Right atrium auricular region (tissue), 2 donors: ENCODE measurements around the gene TMEM163. TPM values are rescaled to one million over a fixed set of nuclear protein-coding genes. Genes with fewer than 3 reads are reported as not detected.
A peak's percentile ranks its signal among the peaks of the same experiment; 100 is the strongest.

Experiments
- DNase-seq: peaks from one replicate; pipeline ENCODE4 v3.0.0-alpha.2; 2019; ENCODE audit warnings: low spot score
- H3K27ac ChIP-seq, 2 donors: fragments of 200-600 bp; sonication (generic); 1 replicate in 1 of 2; 2 replicates in 1 of 2; pipeline ENCODE4 v1.5.1; 2016 to 2019
- H3K27me3 ChIP-seq, 2 donors: fragments of 200-600 bp; sonication (generic); one replicate each; pipeline versions ENCODE4 v1.5.1 to v1.6.0; 2017 to 2019
- H3K36me3 ChIP-seq: fragments of 200-600 bp; sonication (generic); one replicate; pipeline ENCODE4 v1.5.1; 2016
- H3K4me1 ChIP-seq, 2 donors: fragments of 200-600 bp; sonication (generic); one replicate each; pipeline versions ENCODE4 v1.5.1 to v1.6.0; 2017 to 2019
- H3K4me3 ChIP-seq, 2 donors: fragments of 200-600 bp; sonication (generic); 1 replicate in 1 of 2; 2 replicates in 1 of 2; pipeline ENCODE4 v1.5.1; 2017 to 2019; ENCODE audit warnings: mild to moderate bottlenecking in 1 of 2, moderate library complexity in 1 of 2
- H3K9me3 ChIP-seq, 2 donors: fragments of 200-600 bp; sonication (generic); one replicate each; pipeline ENCODE4 v1.5.1; 2019
- total RNA-seq, 2 donors: library from RNA; depleted of rRNA; stranded (reverse); fragments of >200 nt; gene quantifications; one replicate each; pipeline ENCODE4 v1.1.0, GENCODE V29; 2016
- TF ChIP-seq, protein P1 (sequence below), 2 donors: fragments of 200-600 bp; sonication (generic); IDR thresholded peaks; one replicate each; pipeline ENCODE4 v1.5.1; 2019; ENCODE audit warnings: antibody characterized with exemption in 2 of 2

TMEM163 gene
- total RNA-seq, 2 donors from 2014 or later = 3.1 to 8.9 TPM

DNA sequence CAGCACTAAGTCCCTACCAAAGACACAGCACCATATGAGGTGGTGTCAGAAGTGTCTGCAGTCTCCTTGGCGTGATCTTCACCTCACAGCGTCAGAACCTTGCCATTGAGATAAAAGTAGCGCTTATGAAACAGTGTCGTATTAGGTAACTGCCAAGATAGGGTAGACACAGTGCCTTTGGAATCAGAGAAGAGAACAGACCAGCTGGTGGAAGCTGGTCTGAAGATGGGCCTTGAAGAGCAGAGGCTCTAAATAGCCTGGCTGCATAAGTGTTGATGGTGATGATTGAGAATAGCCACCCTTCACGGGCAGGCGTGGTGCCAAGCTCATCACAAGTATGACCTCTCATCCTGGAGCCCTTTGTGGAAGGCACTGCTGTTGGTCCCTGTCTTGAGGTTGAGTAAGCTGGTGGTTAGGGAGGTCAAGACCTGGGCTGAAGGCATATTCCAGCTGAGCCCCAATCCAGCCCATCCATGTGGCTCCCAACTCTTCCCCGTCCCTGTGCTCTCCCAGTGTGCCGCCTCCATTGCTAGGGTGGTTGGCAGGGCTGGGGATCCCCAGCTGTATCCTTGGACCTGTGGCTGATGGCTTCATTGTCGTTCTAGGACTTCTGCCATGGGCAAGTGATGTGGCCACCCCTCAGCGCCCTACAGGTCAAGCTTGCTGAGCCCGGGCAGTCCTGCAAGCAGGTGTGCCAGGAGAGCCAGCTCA lies 277.5 kb downstream of the TMEM163 start:
- DNase-seq = peak; percentile 67
- TF ChIP-seq, protein P1, sequence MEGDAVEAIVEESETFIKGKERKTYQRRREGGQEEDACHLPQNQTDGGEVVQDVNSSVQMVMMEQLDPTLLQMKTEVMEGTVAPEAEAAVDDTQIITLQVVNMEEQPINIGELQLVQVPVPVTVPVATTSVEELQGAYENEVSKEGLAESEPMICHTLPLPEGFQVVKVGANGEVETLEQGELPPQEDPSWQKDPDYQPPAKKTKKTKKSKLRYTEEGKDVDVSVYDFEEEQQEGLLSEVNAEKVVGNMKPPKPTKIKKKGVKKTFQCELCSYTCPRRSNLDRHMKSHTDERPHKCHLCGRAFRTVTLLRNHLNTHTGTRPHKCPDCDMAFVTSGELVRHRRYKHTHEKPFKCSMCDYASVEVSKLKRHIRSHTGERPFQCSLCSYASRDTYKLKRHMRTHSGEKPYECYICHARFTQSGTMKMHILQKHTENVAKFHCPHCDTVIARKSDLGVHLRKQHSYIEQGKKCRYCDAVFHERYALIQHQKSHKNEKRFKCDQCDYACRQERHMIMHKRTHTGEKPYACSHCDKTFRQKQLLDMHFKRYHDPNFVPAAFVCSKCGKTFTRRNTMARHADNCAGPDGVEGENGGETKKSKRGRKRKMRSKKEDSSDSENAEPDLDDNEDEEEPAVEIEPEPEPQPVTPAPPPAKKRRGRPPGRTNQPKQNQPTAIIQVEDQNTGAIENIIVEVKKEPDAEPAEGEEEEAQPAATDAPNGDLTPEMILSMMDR (IDR thresholded peaks at IDR 0.05) = no peak
- no peaks in the 10 kb centered on the region for H3K9me3 ChIP-seq
- peak overlapping the region; percentile 75 to 86 for H3K27ac ChIP-seq
- H3K36me3 ChIP-seq = peaks cover 15% of the 10 kb centered on the region
- no peak overlapping the region for H3K4me3 ChIP-seq
- peaks cover 0 to 36% of the 10 kb centered on the region in 2 donors for H3K4me1 ChIP-seq
- no peaks in the 10 kb centered on the region for H3K27me3 ChIP-seq

DNA sequence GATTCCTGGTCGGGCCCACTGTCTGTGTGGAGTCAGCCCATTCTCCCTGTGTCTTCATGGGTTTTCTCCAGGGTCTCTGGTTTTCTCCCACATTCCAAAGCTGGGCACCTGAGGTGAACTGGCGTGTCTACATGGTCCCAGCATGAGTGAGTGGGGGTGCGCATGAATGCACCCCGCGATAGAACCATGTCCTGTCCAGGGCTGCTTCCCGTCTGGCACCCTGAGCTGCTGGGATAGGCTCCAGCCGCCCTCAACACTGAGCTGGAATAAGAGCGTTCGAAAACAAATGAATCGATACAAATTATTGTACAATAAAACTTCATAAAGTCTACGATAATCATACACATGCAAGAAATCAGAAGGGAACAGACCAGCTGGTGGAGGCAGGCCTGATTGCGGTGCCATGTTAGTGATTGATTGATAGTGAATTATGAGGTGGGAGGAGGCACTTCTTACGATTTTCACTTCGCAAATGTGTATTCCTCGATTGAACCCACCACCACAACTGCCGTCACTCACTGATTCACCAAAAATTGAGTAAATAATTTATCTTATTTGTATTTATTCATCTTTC lies 278.4 kb downstream of the TMEM163 start:
- no peak for DNase-seq
- Histone ChIP-seq H3K36me3 (peaks cover 20% of the 10 kb centered on the region), H3K9me3 (no peaks in the 10 kb centered on the region), H3K27me3 (no peaks in the 10 kb centered on the region), H3K4me3 (no peak overlapping the region), H3K27ac (peak overlapping the region; percentile 75 to 86), H3K4me1 (peaks cover 0 to 28% of the 10 kb centered on the region in 2 donors)
- TF ChIP-seq, protein P1 (IDR thresholded peaks at IDR 0.05) = no peak

DNA sequence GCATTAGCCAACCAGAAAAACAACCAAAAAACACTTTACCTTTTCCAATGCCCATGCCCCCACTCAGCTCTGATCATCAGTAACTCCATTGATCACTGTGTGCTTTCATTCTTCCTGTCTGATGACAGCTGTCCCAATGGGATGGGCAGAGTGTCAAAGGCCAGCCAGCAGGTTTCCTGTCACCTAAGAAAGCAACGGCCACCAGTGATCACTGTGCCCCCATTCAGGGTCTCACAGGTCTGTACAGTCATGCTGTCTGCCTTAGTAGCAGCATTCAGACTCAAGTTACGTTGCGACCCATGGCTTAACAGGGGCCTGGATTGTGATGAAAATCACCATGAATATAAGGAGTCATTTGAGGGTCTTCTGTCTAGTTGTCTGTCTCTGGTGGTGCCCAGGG lies 280.4 kb downstream of the TMEM163 start:
- DNase-seq = peak; percentile 28
- peaks cover 0 to 18% of the 10 kb centered on the region in 2 donors for H3K4me1 ChIP-seq
- no peaks in the 10 kb centered on the region for H3K9me3 ChIP-seq
- no peaks in the 10 kb centered on the region for H3K27me3 ChIP-seq
- peak overlapping the region in 1 of 2 donors; percentile 75 for H3K27ac ChIP-seq
- H3K36me3 ChIP-seq = peaks cover 17% of the 10 kb centered on the region
- no peak overlapping the region for H3K4me3 ChIP-seq
- TF ChIP-seq, protein P1 (IDR thresholded peaks at IDR 0.05) = no peak

DNA sequence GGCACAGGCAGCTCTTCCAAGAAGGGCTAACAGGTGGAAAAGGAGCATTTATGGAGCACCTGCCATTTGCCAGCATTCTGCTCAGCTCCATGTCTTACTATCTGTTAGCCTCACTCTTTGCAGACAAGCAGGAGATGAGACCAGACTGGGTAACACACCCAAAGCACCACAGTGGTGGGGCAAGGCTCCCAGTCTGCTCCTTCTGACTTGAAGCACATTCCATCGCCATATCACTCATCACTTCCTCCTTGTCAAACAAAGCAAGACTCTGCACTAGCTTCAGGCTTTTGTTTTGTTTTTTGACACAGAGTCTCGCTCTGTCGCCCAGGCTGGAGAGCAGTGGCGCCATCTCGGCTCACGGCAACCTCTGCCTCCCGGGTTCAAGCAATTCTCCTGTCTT lies 282.1 kb downstream of the TMEM163 start:
- no peak for DNase-seq
- H3K36me3 ChIP-seq = peaks cover 29% of the 10 kb centered on the region
- no peak overlapping the region for H3K4me3 ChIP-seq
- peaks cover 0 to 9% of the 10 kb centered on the region in 2 donors for H3K4me1 ChIP-seq
- H3K27me3 ChIP-seq = no peaks in the 10 kb centered on the region
- H3K27ac ChIP-seq = no peak overlapping the region
- TF ChIP-seq, protein P1 (IDR thresholded peaks at IDR 0.05) = no peak
- no peaks in the 10 kb centered on the region for H3K9me3 ChIP-seq

DNA sequence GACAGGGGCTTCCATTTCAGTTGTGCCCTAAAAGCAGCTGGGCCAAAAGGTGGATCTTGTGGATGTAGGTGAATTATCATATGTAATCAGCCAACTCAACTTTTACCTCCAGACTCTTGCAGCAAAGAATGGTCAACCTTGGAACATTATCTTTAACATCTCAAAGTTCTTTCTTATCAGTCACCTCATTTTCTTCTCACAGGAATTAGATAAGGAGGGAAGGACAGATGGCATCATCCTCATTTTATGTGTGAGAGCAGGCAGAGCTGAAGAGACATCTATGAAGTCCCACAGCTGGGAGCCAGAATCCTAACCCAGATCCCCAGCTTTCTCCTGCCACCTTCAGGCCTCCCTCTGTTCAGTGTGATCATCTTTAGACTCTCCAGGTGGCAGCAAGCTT lies 282.9 kb downstream of the TMEM163 start:
- Histone ChIP-seq H3K4me3 (no peak overlapping the region), H3K4me1 (peaks cover 0 to 6% of the 10 kb centered on the region in 2 donors), H3K36me3 (peaks cover 37% of the 10 kb centered on the region), H3K27ac (no peak overlapping the region), H3K9me3 (no peaks in the 10 kb centered on the region), H3K27me3 (no peaks in the 10 kb centered on the region)
- TF ChIP-seq, protein P1 (IDR thresholded peaks at IDR 0.05) = no peak
- DNase-seq = no peak
